ENCODE data around the gene DSTN.

The DSTN gene

GRCh38 chr20:17612287-17612991 is 42.6 kb downstream of the DSTN start:
- DNase-seq (ENCODE audit: low read depth in 2 of 2) = peak; percentile 29 to 43

GRCh38 chr20:17612992-17613327 is 43.1 kb downstream of the DSTN start:
- no peak for DNase-seq (ENCODE audit: low read depth in 2 of 2)

- no peak for DNase-seq (ENCODE audit: low read depth in 2 of 2)
These were observed 43.7 kb downstream of the DSTN start for GRCh38 chr20:17613328-17614175.

GRCh38 chr20:17614176-17614811 is 44.4 kb downstream of the DSTN start:
- no peak for DNase-seq (ENCODE audit: low read depth in 2 of 2)

GRCh38 chr20:17614812-17615644 is 45.2 kb downstream of the DSTN start:
- no peak for DNase-seq (ENCODE audit: low read depth in 2 of 2)

- DNase-seq (ENCODE audit: low read depth in 2 of 2) = no peak
These were observed 46.0 kb downstream of the DSTN start for GRCh38 chr20:17615645-17616479.

- DNase-seq (ENCODE audit: low read depth in 2 of 2) = no peak
These were observed 46.8 kb downstream of the DSTN start for GRCh38 chr20:17616480-17617211.

- peak in 1 of 2 donors; percentile 16 for DNase-seq (ENCODE audit: low read depth in 2 of 2)
These were observed 47.5 kb downstream of the DSTN start for GRCh38 chr20:17617212-17617867.

- no peak for DNase-seq (ENCODE audit: low read depth in 2 of 2)
These were observed 48.2 kb downstream of the DSTN start for GRCh38 chr20:17617868-17618672.

- no peak for DNase-seq (ENCODE audit: low read depth in 2 of 2)
These were observed 48.8 kb downstream of the DSTN start for GRCh38 chr20:17618673-17619013.

- no peak for DNase-seq (ENCODE audit: low read depth in 2 of 2)
These were observed 49.6 kb downstream of the DSTN start for GRCh38 chr20:17619351-17620093.

GRCh38 chr20:17620371-17621228 is 50.7 kb downstream of the DSTN start:
- DNase-seq (ENCODE audit: low read depth in 2 of 2) = no peak

- no peak for DNase-seq (ENCODE audit: low read depth in 2 of 2)
These were observed 51.5 kb downstream of the DSTN start for GRCh38 chr20:17621229-17621968.

GRCh38 chr20:17622086-17622850 is 52.4 kb downstream of the DSTN start:
- DNase-seq (ENCODE audit: low read depth in 2 of 2) = no peak

GRCh38 chr20:17622851-17623508 is 53.1 kb downstream of the DSTN start:
- DNase-seq (ENCODE audit: low read depth in 2 of 2) = no peak

Data from stimulated activated CD8-positive, alpha-beta memory T cell treated with anti-CD3 and anti-CD28 coated beads, Interleukin-15, amount 100 ng/mL, for 48 hours (primary cell).